NCI-H2227 treated with DMSO at 0.1 percent for 48 hours (cell line): Measurements from ENCODE around the gene TENM4.

ENCODE experiments used
- DNase-seq: peaks from one replicate; lab custom pipeline; 2025; lab: John Stamatoyannopoulos, UW

Gene TENM4

GRCh38 chr11:79294845-79295731 lies 145.7 kb downstream of the TENM4 start:
- DNase-seq: no peak

GRCh38 chr11:79291948-79292347 lies 148.9 kb downstream of the TENM4 start:
- no peak for DNase-seq

GRCh38 chr11:79290761-79291160 lies 150.1 kb downstream of the TENM4 start:
- DNase-seq: no peak

DNA sequence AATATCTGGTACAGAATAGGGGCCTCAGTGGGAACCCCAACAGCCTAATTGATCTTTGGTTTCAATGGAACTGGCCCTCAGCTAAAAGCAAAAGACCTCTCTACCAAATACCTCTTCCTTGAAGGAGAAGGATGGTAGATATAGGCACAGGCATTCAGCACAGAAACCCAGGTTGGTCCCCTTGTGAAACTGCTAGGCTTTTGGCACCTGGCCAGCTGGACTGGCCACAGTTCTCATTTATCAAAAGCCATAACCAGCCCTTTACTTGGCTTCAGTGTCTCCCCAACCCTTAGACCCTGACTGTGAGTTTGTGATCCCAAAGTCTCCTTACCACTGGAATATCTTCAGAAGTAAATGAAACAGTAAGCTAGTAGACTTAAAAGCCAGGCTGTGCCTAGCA lies 152.9 kb downstream of the TENM4 start:
- no peak for DNase-seq

DNA sequence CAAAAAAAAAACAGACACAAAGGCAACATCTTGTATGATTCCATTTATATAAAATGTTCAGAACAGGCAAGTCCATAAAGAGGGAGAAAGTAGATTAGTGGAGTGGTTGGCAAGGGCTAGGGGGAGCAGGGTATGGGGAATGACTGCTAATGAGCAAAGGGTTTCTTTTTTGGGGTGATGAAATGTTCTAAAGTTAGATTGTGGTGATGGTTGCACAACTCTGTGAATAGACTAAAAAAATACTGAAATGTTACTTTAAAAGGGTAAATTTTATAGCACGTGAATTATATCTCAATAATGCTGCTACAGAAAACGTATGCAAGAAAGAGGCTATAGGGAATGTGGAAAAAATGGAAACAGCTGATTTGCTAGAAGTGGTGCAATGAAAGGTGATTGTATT lies 155.1 kb downstream of the TENM4 start:
- no peak for DNase-seq

DNA sequence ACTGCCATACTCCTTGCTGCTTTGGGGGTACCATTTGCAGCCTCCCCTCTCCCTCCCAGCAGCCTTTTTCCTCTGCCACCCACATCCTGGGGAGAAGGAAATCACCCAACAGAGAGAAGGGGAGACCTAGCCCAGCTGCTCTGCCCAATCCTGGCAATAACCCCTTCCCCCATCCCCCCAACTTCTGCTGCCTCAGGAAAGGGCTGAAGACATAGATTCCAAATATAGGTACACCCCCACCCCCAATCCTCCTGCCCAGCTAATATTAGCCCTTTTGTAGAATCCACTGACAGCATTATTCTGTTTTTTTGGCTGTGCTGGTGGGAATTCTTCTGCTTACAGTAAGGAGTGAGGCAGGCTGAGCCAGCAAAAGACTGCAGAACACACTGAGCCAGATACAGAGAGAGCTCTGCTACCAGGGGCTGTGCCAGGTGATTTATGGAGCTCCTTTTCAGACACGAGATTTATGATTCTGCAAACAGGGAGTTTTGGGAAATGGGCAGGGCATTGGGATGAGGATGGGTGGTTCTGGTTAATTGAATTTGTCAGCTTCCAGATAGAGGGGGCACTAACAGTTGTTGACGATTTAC lies 164.0 kb downstream of the TENM4 start:
- DNase-seq: no peak

DNA sequence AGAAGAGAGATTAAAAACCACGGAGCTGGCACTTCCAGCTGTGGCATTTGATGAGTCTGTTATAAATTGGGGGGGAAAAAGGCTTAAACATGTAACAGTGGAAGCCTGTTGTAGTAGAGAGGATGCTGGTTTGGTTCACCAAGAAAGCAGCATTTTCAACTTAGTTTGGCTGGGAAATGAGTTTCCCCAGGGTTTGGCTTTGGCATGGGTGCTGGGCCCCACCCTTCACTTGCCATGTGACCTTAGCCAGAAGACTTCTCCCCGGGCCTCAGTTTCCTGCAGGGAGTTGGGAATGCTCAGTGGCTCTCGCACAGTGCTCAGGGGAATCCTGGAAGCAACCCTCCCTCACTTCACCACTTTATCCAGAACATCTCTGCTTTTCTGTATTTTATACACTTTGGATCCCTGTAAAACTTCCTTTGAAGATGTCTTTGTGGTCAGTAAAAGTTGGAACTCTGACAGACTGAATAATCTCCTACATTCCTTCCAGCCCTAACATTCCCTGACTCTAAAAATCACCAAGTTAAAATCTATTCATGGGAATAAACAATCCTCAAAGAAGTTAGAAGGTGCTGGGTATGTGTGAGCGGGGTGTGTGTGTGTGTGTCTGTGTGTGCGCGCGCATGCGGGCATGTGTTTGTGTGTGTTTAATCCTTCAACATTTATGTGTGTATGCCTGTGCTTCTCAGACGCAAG lies 166.0 kb downstream of the TENM4 start:
- no peak for DNase-seq

- no peak for DNase-seq
Measured at GRCh38 chr11:79273781-79274180, 167.0 kb downstream of the TENM4 start.

GRCh38 chr11:79269611-79270307 lies 171.1 kb downstream of the TENM4 start:
- peak; percentile 19 for DNase-seq

GRCh38 chr11:79266396-79266795 lies 174.4 kb downstream of the TENM4 start:
- DNase-seq: no peak

GRCh38 chr11:79265756-79266322 lies 175.0 kb downstream of the TENM4 start:
- DNase-seq: no peak

- DNase-seq: no peak
Measured at GRCh38 chr11:79264284-79264683, 176.5 kb downstream of the TENM4 start.

GRCh38 chr11:79263001-79263400 lies 177.8 kb downstream of the TENM4 start:
- no peak for DNase-seq

DNA sequence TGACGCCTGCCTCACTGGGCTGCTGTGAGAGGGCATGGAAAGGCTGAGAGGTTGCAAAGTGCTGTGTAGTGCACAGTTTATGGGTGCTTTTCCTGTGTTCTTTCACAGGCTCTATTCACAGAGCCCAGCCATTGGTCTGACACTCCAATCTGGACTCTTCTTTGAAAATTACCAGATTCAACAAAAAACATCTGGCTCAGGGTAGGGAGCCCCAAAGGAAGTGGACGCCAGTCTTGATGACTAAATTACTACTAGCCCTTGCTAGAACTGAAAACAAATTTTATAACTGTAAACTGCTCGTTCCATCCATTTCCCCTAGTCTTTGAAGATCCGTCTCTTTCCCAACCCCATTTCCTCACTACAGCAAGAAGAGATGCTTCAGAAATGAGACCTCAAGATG lies 178.6 kb downstream of the TENM4 start:
- DNase-seq: no peak

GRCh38 chr11:79261684-79262083 lies 179.1 kb downstream of the TENM4 start:
- DNase-seq: no peak

GRCh38 chr11:79259800-79260199 lies 181.0 kb downstream of the TENM4 start:
- DNase-seq: no peak

- no peak for DNase-seq
Measured at GRCh38 chr11:79258576-79258975, 182.3 kb downstream of the TENM4 start.

GRCh38 chr11:79255965-79256364 lies 184.9 kb downstream of the TENM4 start:
- DNase-seq: no peak

- peak; percentile 42 for DNase-seq
Measured at GRCh38 chr11:79253280-79253679, 187.6 kb downstream of the TENM4 start.

GRCh38 chr11:79249295-79249993 lies 191.4 kb downstream of the TENM4 start:
- DNase-seq: no peak

GRCh38 chr11:79244798-79245197 lies 196.0 kb downstream of the TENM4 start:
- no peak for DNase-seq
